ENCODE results near the gene GPC6. TPM values are rescaled to one million over a fixed set of nuclear protein-coding genes. Genes with fewer than 3 reads are reported as not detected.

Gene GPC6
- total RNA-seq, 1 donor from 2014 or later = 63.0 TPM

DNA sequence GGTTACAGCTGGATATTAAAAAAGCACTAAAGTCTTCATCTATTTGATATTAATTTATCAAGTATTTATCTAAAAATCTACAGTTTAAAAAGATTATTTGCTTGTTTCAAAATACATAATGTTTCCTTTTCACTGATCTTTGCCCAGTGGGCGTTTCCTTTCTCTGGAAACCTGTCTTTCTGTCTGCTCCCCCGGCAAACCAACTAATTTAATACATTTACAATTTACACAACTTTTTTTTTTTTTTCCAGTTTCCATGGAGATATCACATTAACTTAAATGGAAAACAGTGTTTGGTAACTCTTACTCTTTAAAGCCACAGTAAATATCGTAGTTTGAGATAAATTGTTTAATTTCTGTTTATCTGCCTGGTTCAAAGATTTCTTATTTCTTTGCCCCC lies 5.3 kb downstream of the GPC6 start:
- Histone ChIP-seq H3K36me3 (ENCODE audit: insufficient read depth, low read length) (no peaks in the 10 kb centered on the region), H2AFZ (ENCODE audit: low read depth, low read length) (no peak overlapping the region), H3K4me1 (ENCODE audit: insufficient read depth, low read length) (peaks cover 17% of the 10 kb centered on the region), H3K79me2 (ENCODE audit: insufficient read depth, low read length) (peaks cover 78% of the 10 kb centered on the region), H3K4me3 (ENCODE audit: insufficient read depth, low read depth, low read length) (no peak overlapping the region), H3K27me3 (ENCODE audit: insufficient read depth, low read length) (no peaks in the 10 kb centered on the region), H3K9me3 (ENCODE audit: insufficient read depth, low read depth, low read length) (no peaks in the 10 kb centered on the region), H3K27ac (ENCODE audit: low read depth, low read length) (no peak overlapping the region), H3K4me2 (ENCODE audit: low read length) (no peak overlapping the region), H4K20me1 (ENCODE audit: insufficient read depth, low read length) (peaks cover 19% of the 10 kb centered on the region), H3K9ac (ENCODE audit: low read length) (no peak overlapping the region)
- TF ChIP-seq EZH2 (IDR thresholded peaks at IDR 0.05; ENCODE audit: insufficient read depth, low read length) = no peak
- TF ChIP-seq, protein P1, sequence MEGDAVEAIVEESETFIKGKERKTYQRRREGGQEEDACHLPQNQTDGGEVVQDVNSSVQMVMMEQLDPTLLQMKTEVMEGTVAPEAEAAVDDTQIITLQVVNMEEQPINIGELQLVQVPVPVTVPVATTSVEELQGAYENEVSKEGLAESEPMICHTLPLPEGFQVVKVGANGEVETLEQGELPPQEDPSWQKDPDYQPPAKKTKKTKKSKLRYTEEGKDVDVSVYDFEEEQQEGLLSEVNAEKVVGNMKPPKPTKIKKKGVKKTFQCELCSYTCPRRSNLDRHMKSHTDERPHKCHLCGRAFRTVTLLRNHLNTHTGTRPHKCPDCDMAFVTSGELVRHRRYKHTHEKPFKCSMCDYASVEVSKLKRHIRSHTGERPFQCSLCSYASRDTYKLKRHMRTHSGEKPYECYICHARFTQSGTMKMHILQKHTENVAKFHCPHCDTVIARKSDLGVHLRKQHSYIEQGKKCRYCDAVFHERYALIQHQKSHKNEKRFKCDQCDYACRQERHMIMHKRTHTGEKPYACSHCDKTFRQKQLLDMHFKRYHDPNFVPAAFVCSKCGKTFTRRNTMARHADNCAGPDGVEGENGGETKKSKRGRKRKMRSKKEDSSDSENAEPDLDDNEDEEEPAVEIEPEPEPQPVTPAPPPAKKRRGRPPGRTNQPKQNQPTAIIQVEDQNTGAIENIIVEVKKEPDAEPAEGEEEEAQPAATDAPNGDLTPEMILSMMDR (IDR thresholded peaks at IDR 0.05; ENCODE audit: insufficient read depth, low read depth, low read length) = no peak
- H3K9me3 Mint-ChIP-seq (ENCODE audit: unreplicated experiment) = peaks cover 4% of the 10 kb centered on the region
- H3K36me3 Mint-ChIP-seq (ENCODE audit: low read depth, unreplicated experiment) = no peaks in the 10 kb centered on the region
- peak overlapping the region; percentile 42 for H3K4me3 Mint-ChIP-seq (ENCODE audit: unreplicated experiment)
- peak overlapping the region; percentile 79 for H3K27ac Mint-ChIP-seq (ENCODE audit: unreplicated experiment)
- FAIRE-seq = no peak
- no peak for DNase-seq (ENCODE audit: low read depth)
- no peaks in the 10 kb centered on the region for H3K27me3 Mint-ChIP-seq (ENCODE audit: low read depth, unreplicated experiment)
- H3K4me1 Mint-ChIP-seq (ENCODE audit: low read depth, unreplicated experiment) = peaks cover 27% of the 10 kb centered on the region

GRCh38 chr13:93233997-93234416 lies 7.4 kb downstream of the GPC6 start:
- Histone ChIP-seq H3K79me2 (ENCODE audit: insufficient read depth, low read length) (peaks cover 84% of the 10 kb centered on the region), H3K4me3 (ENCODE audit: insufficient read depth, low read depth, low read length) (no peak overlapping the region), H3K4me1 (ENCODE audit: insufficient read depth, low read length) (peaks cover 17% of the 10 kb centered on the region), H3K27ac (ENCODE audit: low read depth, low read length) (no peak overlapping the region), H3K4me2 (ENCODE audit: low read length) (no peak overlapping the region), H3K27me3 (ENCODE audit: insufficient read depth, low read length) (no peaks in the 10 kb centered on the region), H3K9me3 (ENCODE audit: insufficient read depth, low read depth, low read length) (no peaks in the 10 kb centered on the region), H3K36me3 (ENCODE audit: insufficient read depth, low read length) (no peaks in the 10 kb centered on the region), H2AFZ (ENCODE audit: low read depth, low read length) (no peak overlapping the region), H3K9ac (ENCODE audit: low read length) (no peak overlapping the region), H4K20me1 (ENCODE audit: insufficient read depth, low read length) (peaks cover 19% of the 10 kb centered on the region)
- H3K4me1 Mint-ChIP-seq (ENCODE audit: low read depth, unreplicated experiment) = peaks cover 27% of the 10 kb centered on the region
- DNase-seq (ENCODE audit: low read depth) (no peak), FAIRE-seq (no peak)
- TF ChIP-seq, protein P1 (IDR thresholded peaks at IDR 0.05; ENCODE audit: insufficient read depth, low read depth, low read length) = no peak
- no peak for TF ChIP-seq EZH2 (IDR thresholded peaks at IDR 0.05; ENCODE audit: insufficient read depth, low read length)
- no peak overlapping the region for H3K27ac Mint-ChIP-seq (ENCODE audit: unreplicated experiment)
- H3K36me3 Mint-ChIP-seq (ENCODE audit: low read depth, unreplicated experiment) = peaks cover 2% of the 10 kb centered on the region
- no peak overlapping the region for H3K4me3 Mint-ChIP-seq (ENCODE audit: unreplicated experiment)
- peaks cover 12% of the 10 kb centered on the region for H3K9me3 Mint-ChIP-seq (ENCODE audit: unreplicated experiment)
- H3K27me3 Mint-ChIP-seq (ENCODE audit: low read depth, unreplicated experiment) = no peaks in the 10 kb centered on the region

GRCh38 chr13:93234459-93234858 lies 7.9 kb downstream of the GPC6 start:
- Histone ChIP-seq H3K79me2 (ENCODE audit: insufficient read depth, low read length) (peaks cover 81% of the 10 kb centered on the region), H3K4me2 (ENCODE audit: low read length) (no peak overlapping the region), H3K27ac (ENCODE audit: low read depth, low read length) (no peak overlapping the region), H3K9me3 (ENCODE audit: insufficient read depth, low read depth, low read length) (no peaks in the 10 kb centered on the region), H3K9ac (ENCODE audit: low read length) (no peak overlapping the region), H4K20me1 (ENCODE audit: insufficient read depth, low read length) (peaks cover 19% of the 10 kb centered on the region), H2AFZ (ENCODE audit: low read depth, low read length) (no peak overlapping the region), H3K4me1 (ENCODE audit: insufficient read depth, low read length) (peaks cover 15% of the 10 kb centered on the region), H3K36me3 (ENCODE audit: insufficient read depth, low read length) (no peaks in the 10 kb centered on the region), H3K4me3 (ENCODE audit: insufficient read depth, low read depth, low read length) (no peak overlapping the region), H3K27me3 (ENCODE audit: insufficient read depth, low read length) (no peaks in the 10 kb centered on the region)
- Mint-ChIP-seq H3K27ac (ENCODE audit: unreplicated experiment) (no peak overlapping the region), H3K4me3 (ENCODE audit: unreplicated experiment) (no peak overlapping the region), H3K4me1 (ENCODE audit: low read depth, unreplicated experiment) (peaks cover 27% of the 10 kb centered on the region), H3K27me3 (ENCODE audit: low read depth, unreplicated experiment) (no peaks in the 10 kb centered on the region), H3K36me3 (ENCODE audit: low read depth, unreplicated experiment) (peaks cover 4% of the 10 kb centered on the region), H3K9me3 (ENCODE audit: unreplicated experiment) (peaks cover 13% of the 10 kb centered on the region)
- TF ChIP-seq EZH2 (IDR thresholded peaks at IDR 0.05; ENCODE audit: insufficient read depth, low read length) = no peak
- TF ChIP-seq, protein P1 (IDR thresholded peaks at IDR 0.05; ENCODE audit: insufficient read depth, low read depth, low read length) = no peak
- FAIRE-seq = no peak
- DNase-seq (ENCODE audit: low read depth) = no peak

Measured in astrocyte (in vitro differentiated cells and primary cell).